ENCODE results near the gene ATP11A. TPM values are rescaled to one million over a fixed set of nuclear protein-coding genes. Genes with fewer than 3 reads are reported as not detected.

The ATP11A gene
- total RNA-seq, 4 donors from 2014 or later = 18.6 to 30.3 (median 26.8) TPM

DNA sequence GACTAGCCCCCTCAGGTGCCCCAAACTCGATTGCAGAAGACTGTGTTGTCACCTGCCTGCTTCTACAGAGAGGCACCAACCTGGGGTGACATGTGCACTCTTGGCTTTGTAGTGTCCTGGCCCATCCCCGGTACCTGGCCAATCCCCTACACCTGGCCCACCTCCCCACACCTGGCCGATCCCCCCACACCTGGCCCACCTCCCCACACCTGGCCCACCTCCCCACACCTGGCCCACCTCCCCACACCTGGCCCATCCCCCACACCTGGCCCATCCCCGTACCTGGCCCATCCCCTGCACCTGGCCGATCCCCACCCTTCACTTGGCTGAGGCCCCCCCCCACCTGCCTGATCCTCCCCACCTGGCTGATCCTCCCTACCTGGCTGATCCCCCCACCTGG is 25.4 kb downstream of the ATP11A start:
- TF ChIP-seq, protein P1, sequence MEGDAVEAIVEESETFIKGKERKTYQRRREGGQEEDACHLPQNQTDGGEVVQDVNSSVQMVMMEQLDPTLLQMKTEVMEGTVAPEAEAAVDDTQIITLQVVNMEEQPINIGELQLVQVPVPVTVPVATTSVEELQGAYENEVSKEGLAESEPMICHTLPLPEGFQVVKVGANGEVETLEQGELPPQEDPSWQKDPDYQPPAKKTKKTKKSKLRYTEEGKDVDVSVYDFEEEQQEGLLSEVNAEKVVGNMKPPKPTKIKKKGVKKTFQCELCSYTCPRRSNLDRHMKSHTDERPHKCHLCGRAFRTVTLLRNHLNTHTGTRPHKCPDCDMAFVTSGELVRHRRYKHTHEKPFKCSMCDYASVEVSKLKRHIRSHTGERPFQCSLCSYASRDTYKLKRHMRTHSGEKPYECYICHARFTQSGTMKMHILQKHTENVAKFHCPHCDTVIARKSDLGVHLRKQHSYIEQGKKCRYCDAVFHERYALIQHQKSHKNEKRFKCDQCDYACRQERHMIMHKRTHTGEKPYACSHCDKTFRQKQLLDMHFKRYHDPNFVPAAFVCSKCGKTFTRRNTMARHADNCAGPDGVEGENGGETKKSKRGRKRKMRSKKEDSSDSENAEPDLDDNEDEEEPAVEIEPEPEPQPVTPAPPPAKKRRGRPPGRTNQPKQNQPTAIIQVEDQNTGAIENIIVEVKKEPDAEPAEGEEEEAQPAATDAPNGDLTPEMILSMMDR (IDR thresholded peaks at IDR 0.05; ENCODE audit: low read depth) = no peak

- TF ChIP-seq, protein P1 (IDR thresholded peaks at IDR 0.05; ENCODE audit: low read depth) = no peak
Observed at GRCh38 chr13:112715715-112716460, 26.1 kb downstream of the ATP11A start.

GRCh38 chr13:112716461-112716820 is 26.6 kb downstream of the ATP11A start:
- TF ChIP-seq, protein P1 (IDR thresholded peaks at IDR 0.05; ENCODE audit: low read depth) = no peak

DNA sequence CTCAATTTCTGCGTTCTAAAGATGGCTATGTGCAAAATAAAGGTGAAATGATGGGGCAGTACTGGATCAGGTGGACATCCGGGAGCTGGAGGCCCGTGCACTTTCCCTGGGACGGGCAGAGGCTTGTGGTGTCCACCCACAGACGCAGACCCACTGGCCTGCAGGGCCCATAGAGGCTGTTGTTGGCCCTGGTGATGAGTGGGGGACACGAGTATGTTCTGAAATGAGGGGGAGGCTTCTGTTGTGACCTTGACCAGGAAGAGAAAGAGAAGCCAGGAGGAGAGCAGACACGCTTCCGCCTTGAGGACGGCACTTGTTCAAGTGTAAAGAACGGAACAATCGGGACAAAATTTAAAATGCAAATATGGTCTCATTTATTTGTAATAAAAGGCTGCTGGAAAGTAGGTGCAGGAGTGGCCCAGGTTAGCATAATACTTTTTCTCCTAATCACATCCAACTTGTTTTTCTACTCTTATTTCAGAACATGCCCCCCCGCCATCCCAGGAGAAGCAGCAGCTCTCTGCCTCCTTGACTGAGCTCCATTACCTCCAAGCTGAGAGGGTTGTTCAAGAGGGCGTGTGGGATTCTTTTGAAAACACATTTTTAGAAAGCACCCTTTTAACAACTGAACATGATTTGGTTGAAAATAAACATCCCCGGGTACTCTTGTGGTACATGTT is 27.1 kb downstream of the ATP11A start:
- TF ChIP-seq, protein P1 (IDR thresholded peaks at IDR 0.05; ENCODE audit: low read depth) = no peak

- TF ChIP-seq, protein P1 (IDR thresholded peaks at IDR 0.05; ENCODE audit: low read depth) = no peak
Observed at GRCh38 chr13:112718318-112718717, 28.5 kb downstream of the ATP11A start.

DNA sequence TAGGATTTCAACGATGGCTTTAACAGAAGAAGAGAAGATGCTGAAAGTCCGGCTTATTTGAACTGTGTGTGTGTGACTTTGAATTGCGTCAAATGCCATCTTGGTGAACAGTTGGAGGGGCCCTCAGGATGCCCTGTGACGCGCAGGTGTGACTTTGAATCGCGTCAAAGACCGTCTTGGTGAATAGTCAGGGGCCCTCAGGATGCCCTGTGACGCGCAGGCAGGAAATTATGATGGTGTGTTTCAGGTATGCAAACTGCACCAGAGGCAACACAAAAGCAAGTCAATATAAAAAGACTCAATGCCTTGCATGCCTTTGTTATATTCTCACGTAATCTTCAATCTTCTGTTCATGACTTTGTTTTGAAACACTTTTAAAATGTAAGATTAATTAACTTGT is 29.2 kb downstream of the ATP11A start:
- TF ChIP-seq, protein P1 (IDR thresholded peaks at IDR 0.05; ENCODE audit: low read depth) = no peak

- TF ChIP-seq, protein P1 (IDR thresholded peaks at IDR 0.05; ENCODE audit: low read depth) = no peak
Observed at GRCh38 chr13:112719556-112719955, 29.7 kb downstream of the ATP11A start.
